SK-N-MC (cell line): Measurements from ENCODE around the gene INSYN2B.
"Not testable (repeated sequence)": the region's sequence is repeated elsewhere in the genome, so short reads cannot be mapped to it uniquely, and the experiment has no call there.

Experiments
- DNase-seq: peaks from one replicate; pipeline ENCODE4 v3.0.0-alpha.2; 2011; ENCODE audit warnings: low read depth, low spot score
- H3K27ac ChIP-seq: fragments of 200-600 bp; sonication (generic); 2 replicates; pipeline ENCODE4 v1.5.1; 2016; ENCODE audit warnings: mixed run types
- H3K36me3 ChIP-seq: fragments of 200-600 bp; sonication (generic); 2 replicates; pipeline ENCODE4 v1.6.1; 2017; ENCODE audit warnings: antibody characterized with exemption, low read length, mixed read lengths; ENCODE audit not compliant: insufficient read depth
- H3K4me3 ChIP-seq: fragments of 200-600 bp; sonication (generic); 2 replicates; pipeline ENCODE4 v1.5.1; 2016
- H3K9ac ChIP-seq: fragments of 200-600 bp; sonication (generic); 2 replicates; pipeline ENCODE4 v1.8.0; 2017; ENCODE audit warnings: mixed run types, mixed read lengths; ENCODE audit not compliant: insufficient read length
- H3K9me3 ChIP-seq: fragments of 200-600 bp; sonication (generic); 2 replicates; pipeline ENCODE4 v1.6.1; 2017; ENCODE audit warnings: low read depth, mild to moderate bottlenecking, antibody characterized with exemption, low read length, moderate library complexity, mixed read lengths
- EZH2 ChIP-seq: fragments of 200-600 bp; sonication (generic); IDR thresholded peaks from one replicate; pipeline ENCODE4 v1.6.1; 2017; ENCODE audit warnings: antibody characterized with exemption
- FOXP2 ChIP-seq: optimal IDR thresholded peaks from 2 replicates; pipeline ENCODE3; 2011; ENCODE audit warnings: mild to moderate bottlenecking, moderate library complexity; ENCODE audit not compliant: insufficient read depth; ENCODE audit errors: extremely low read length, control extremely low read depth
- POLR2AphosphoS5 ChIP-seq: IDR thresholded peaks from 2 replicates; pipeline ENCODE4 v1.6.1; 2012; ENCODE audit warnings: mild to moderate bottlenecking, low read depth, low read length, borderline replicate concordance

The INSYN2B gene

GRCh38 chr5:169960659-169961058 lies 19.6 kb downstream of the INSYN2B start:
- no peaks in the 10 kb centered on the region for H3K9me3 ChIP-seq
- H3K36me3 ChIP-seq: no peaks in the 10 kb centered on the region
- TF ChIP-seq EZH2: no peak
- no peak for TF ChIP-seq FOXP2
- no peak for TF ChIP-seq POLR2AphosphoS5
- H3K4me3 ChIP-seq: no peak overlapping the region
- H3K9ac ChIP-seq: no peak overlapping the region
- H3K27ac ChIP-seq: no peak overlapping the region
- DNase-seq: no peak

GRCh38 chr5:169958278-169958677 lies 22.0 kb downstream of the INSYN2B start:
- TF ChIP-seq FOXP2: no peak
- TF ChIP-seq EZH2: no peak
- TF ChIP-seq POLR2AphosphoS5: no peak
- Histone ChIP-seq H3K9ac (no peak overlapping the region), H3K36me3 (no peaks in the 10 kb centered on the region), H3K9me3 (no peaks in the 10 kb centered on the region), H3K4me3 (no peak overlapping the region), H3K27ac (no peak overlapping the region)
- DNase-seq: no peak

- DNase-seq: no peak
- Histone ChIP-seq H3K9me3 (no peaks in the 10 kb centered on the region), H3K4me3 (no peak overlapping the region), H3K36me3 (no peaks in the 10 kb centered on the region), H3K27ac (no peak overlapping the region), H3K9ac (no peak overlapping the region)
- TF ChIP-seq POLR2AphosphoS5: no peak
Observed at GRCh38 chr5:169956756-169957155, 23.5 kb downstream of the INSYN2B start.

- no peak for TF ChIP-seq POLR2AphosphoS5
- TF ChIP-seq FOXP2: no peak
- TF ChIP-seq EZH2: no peak
- Histone ChIP-seq H3K27ac (no peak overlapping the region), H3K4me3 (no peak overlapping the region), H3K9ac (no peak overlapping the region), H3K9me3 (no peaks in the 10 kb centered on the region), H3K36me3 (no peaks in the 10 kb centered on the region)
- DNase-seq: no peak
Observed at GRCh38 chr5:169956126-169956525, 24.2 kb downstream of the INSYN2B start.

- H3K36me3 ChIP-seq: no peaks in the 10 kb centered on the region
Observed at GRCh38 chr5:169954786-169955185, 25.5 kb downstream of the INSYN2B start.

GRCh38 chr5:169953196-169953595 lies 27.1 kb downstream of the INSYN2B start:
- not testable (repeated sequence) for H3K9me3 ChIP-seq, H3K27ac ChIP-seq, H3K9ac ChIP-seq, H3K4me3 ChIP-seq, H3K36me3 ChIP-seq, DNase-seq

More at GRCh38 chr5:169954786-169955185, 25.5 kb downstream of the INSYN2B start:
- H3K9ac ChIP-seq: no peak overlapping the region
- H3K9me3 ChIP-seq: no peaks in the 10 kb centered on the region
- no peak overlapping the region for H3K27ac ChIP-seq
- no peak overlapping the region for H3K4me3 ChIP-seq
- no peak for DNase-seq
- TF ChIP-seq FOXP2 (no peak), EZH2 (no peak), POLR2AphosphoS5 (no peak)

GRCh38 chr5:169950333-169950732 lies 30.0 kb downstream of the INSYN2B start:
- DNase-seq: no peak
- H3K27ac ChIP-seq: no peak overlapping the region
- no peak overlapping the region for H3K4me3 ChIP-seq
- no peak overlapping the region for H3K9ac ChIP-seq
- no peaks in the 10 kb centered on the region for H3K36me3 ChIP-seq
- H3K9me3 ChIP-seq: no peaks in the 10 kb centered on the region
- TF ChIP-seq EZH2 (no peak), POLR2AphosphoS5 (no peak), FOXP2 (no peak)

- Histone ChIP-seq H3K9ac (no peak overlapping the region), H3K36me3 (no peaks in the 10 kb centered on the region), H3K4me3 (no peak overlapping the region), H3K27ac (no peak overlapping the region), H3K9me3 (no peaks in the 10 kb centered on the region)
- TF ChIP-seq FOXP2 (no peak), POLR2AphosphoS5 (no peak)
- no peak for DNase-seq
Observed at GRCh38 chr5:169946743-169947295, 33.5 kb downstream of the INSYN2B start.

GRCh38 chr5:169945831-169946261 lies 34.4 kb downstream of the INSYN2B start:
- no peak for DNase-seq
- H3K27ac ChIP-seq: no peak overlapping the region

More at GRCh38 chr5:169945831-169946261, 34.4 kb downstream of the INSYN2B start:
- no peak overlapping the region for H3K4me3 ChIP-seq
- no peak overlapping the region for H3K9ac ChIP-seq
- H3K9me3 ChIP-seq: no peaks in the 10 kb centered on the region
- TF ChIP-seq POLR2AphosphoS5 (no peak), EZH2 (no peak)
- H3K36me3 ChIP-seq: no peaks in the 10 kb centered on the region
